OCI-LY3 (cell line): ENCODE measurements around the gene MT1HL1.

Experiments used
- CTCF ChIP-seq: fragments of 200-600, 300-600 bp; sonication (generic); IDR thresholded peaks from 2 replicates; pipeline ENCODE4 v1.5.1; 2014; ENCODE audit warnings: antibody characterized with exemption, low read length, low read depth
- EZH2phosphoT487 ChIP-seq: fragments of 200-600 bp; shearing (Covaris generic); IDR thresholded peaks from 2 replicates; pipeline ENCODE4 v1.6.1; 2018; ENCODE audit warnings: antibody characterized with exemption, mixed run types, low read depth

- TF ChIP-seq CTCF (no peak), EZH2phosphoT487 (no peak)
These were observed 34.0 kb upstream of the MT1HL1 start for GRCh38 chr1:237038211-237038610.
